Activated naive CD4-positive, alpha-beta T cell (primary cell): ENCODE results near the gene CHST8.
"Not testable (repeated sequence)": the region's sequence is repeated elsewhere in the genome, so short reads cannot be mapped to it uniquely, and the experiment has no call there.

ENCODE experiments used
- DNase-seq, 4 experiments: peaks; one replicate each; lab custom pipeline; 2025; lab: John Stamatoyannopoulos, UW

CHST8 gene

GRCh38 chr19:33644284-33644836 lies 22.6 kb downstream of the CHST8 start:
- no peak for DNase-seq

GRCh38 chr19:33646306-33646705 lies 24.6 kb downstream of the CHST8 start:
- DNase-seq = no peak

DNA sequence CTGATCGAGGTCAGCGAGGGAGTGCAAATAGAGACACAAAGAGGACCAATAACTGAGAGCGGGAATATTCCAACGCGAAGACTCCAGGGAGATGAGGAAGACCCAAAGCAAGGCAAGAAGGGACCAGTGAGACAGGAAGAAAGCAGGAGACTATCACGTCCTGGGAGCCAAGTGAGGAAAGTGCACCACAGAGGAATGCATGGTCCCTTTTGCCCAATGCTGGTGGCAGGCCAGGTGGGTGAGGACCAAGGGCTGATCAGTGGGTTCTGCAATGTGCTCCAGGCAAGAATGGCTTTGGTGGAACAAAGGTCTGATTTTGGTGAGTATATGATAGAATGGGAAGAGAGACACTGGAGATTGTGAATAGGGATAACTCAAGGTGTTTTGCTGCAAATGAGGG lies 25.4 kb downstream of the CHST8 start:
- no peak for DNase-seq

DNA sequence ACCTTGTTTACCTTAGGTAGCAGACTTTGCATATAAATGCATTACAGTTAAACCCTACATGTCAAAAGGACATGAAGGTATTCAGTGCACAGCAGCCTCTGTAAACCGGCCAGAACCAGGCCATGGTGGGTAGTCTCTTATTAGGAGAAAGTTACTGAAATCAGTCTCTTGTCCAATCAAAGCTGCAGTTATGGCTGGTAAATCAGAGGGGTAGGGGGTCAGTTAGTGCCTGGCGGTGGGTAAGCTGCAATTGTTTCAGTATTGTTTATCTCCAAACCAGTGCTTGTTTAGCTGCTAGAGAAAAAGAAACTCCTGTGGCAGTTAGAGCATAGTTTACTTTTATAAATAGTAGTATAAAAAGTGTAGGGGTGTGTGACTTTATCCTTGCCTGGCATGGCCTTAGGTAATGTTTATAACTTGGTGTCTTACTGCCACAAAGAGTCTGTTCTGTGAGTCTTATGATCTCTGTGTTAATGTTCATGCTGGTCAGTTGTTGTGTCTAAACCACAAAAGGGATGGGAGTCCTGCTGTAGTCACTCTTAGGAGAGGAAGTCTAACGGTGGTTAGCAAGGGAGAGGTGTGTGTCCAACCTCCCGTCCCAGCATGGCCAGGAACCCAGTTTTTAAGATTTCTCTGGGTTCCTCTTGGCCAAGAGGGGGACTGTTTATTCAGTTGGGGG lies 28.0 kb downstream of the CHST8 start:
- no peak for DNase-seq

DNA sequence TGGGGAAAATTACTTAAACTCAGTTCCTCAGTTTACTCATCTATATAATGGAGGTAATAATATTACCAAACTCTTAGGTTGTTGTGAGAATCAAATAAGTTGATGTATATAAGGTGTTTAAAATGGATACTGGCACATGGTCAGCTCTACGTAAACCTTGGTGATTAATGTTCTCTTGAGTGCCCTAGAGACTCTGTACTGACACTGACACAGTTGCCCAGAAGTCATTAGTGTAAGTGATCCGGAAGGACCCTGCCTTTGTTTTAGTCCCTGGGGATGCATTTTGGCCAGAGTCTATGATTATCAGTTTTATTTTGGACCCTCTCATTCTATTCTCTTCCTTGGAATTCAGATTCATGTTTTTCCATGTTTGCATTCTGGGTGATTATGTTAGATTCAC lies 31.9 kb downstream of the CHST8 start:
- no peak for DNase-seq

DNA sequence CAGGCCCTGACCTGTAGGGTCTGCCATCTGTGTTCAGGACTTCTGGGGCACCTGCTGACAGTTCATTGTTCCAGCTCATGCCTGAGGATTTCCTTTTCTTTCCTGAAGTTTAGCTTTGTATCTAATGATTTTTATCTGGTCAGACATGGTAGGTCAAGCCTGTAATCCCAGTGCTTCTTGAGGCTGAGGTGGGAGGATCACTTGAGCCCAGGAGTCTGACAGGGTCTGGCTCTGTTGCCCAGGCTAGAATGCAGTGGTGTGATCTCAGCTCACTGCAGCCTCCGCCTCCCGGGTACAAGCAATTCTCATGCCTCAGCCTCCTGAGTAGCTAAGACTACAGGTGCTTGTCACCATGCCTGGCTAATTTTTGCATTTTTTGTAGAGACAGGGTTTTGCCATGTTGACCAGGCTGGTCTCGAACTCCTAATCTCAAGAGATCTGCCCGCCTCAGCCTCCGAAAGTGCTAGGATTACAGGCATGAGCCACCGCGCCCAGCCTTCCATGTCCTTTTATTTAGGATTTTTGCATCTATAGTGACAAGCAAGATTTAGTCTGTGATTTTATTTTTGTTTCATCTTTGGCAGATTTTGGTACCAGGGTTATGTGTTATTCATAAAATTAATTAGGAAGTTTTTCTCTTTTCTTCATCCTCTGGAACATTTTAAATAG lies 33.2 kb downstream of the CHST8 start:
- DNase-seq = no peak

GRCh38 chr19:33659835-33660234 lies 38.1 kb downstream of the CHST8 start:
- DNase-seq = no peak

- no peak for DNase-seq
Measured at GRCh38 chr19:33660410-33661124, 38.8 kb downstream of the CHST8 start.

- DNase-seq = no peak
Measured at GRCh38 chr19:33661336-33661735, 39.6 kb downstream of the CHST8 start.

- no peak for DNase-seq
Measured at GRCh38 chr19:33662391-33663092, 40.8 kb downstream of the CHST8 start.

DNA sequence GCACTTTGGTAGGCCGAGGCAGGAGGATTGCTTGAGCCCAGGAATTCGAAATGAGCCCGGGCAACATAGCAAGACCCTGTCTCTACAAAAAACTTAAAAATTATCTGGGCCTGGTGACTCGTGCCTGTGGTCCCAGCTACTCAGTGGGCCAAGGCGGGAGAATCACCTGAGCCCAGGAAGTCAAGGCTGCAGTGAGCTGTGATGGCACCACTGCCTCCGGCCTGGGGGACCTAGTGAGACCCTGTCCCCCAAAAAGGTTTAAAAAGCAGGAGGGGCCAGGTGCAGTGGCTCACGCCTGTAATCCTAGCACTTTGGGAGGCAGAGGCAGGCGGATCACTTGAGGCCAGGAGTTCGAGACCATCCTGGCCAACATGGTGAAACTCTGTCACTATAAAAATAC lies 41.6 kb downstream of the CHST8 start:
- not testable (repeated sequence) for DNase-seq

DNA sequence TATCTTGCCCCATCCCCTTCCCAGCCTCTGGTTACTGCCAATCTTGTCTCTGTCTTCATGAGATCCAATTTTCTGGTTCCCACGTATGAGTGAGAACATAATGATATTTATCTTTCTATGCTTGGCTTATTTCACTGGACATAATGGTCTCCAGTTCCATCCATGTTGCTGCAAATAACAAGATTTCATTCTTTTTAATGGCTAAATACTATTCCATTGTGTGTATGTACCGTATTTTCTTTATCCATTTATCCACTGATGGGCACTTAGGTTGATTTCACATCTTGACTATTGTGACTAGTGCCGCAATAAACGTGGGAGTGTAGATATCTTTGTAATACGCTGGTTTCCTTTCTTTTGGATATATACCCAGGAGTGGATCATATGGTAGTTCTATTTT lies 43.0 kb downstream of the CHST8 start:
- no peak for DNase-seq

GRCh38 chr19:33665776-33666595 lies 44.2 kb downstream of the CHST8 start:
- DNase-seq = no peak

DNA sequence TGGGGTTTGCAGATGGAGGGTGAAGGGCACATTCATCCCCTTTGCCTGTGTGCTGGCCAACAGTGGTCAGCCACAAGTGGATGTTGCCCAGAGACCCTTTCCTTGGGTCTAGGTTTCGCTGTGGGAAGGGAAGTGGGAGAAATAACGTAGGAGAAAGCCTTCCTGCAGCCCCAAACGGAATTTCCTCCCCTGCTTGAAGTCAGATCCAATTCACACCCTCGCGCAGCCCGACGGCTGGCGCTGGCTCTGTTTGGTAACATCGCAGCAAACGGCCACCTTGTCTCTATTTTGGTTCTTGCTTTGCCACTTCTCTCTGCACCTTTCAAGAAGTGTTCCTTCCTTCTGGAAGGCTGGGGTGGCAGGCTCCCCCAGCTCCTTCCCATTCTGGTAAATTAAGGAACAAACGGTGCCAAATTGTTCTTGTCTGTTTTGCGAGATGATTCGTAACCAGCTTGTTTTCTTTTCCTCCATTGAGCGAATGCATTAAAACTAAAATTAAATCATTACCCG lies 45.4 kb downstream of the CHST8 start:
- DNase-seq = no peak

DNA sequence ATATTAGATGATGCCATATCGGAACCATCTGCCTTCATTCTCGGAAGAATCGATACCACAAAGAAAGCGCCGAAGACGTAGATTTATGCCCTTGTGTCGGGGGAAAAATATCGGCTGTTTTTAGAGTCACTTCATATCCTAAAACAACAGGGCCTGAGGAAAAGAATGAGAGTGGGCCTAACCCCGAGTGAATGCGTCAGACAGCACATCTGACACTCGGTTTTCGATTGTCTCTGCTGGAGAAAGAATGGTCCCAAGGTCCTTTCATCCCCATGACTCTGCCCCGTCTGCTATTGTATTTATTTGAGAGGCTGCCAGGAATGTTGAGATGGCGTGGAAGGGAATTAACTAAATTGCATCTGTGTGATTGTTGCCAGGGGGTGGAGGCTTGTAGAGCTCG lies 46.1 kb downstream of the CHST8 start:
- no peak for DNase-seq

- DNase-seq = no peak
Measured at GRCh38 chr19:33668968-33669367, 47.2 kb downstream of the CHST8 start.

GRCh38 chr19:33669376-33669775 lies 47.6 kb downstream of the CHST8 start:
- DNase-seq = no peak

- no peak for DNase-seq
Measured at GRCh38 chr19:33670398-33670797, 48.6 kb downstream of the CHST8 start.

GRCh38 chr19:33671211-33671610 lies 49.5 kb downstream of the CHST8 start:
- DNase-seq = no peak

DNA sequence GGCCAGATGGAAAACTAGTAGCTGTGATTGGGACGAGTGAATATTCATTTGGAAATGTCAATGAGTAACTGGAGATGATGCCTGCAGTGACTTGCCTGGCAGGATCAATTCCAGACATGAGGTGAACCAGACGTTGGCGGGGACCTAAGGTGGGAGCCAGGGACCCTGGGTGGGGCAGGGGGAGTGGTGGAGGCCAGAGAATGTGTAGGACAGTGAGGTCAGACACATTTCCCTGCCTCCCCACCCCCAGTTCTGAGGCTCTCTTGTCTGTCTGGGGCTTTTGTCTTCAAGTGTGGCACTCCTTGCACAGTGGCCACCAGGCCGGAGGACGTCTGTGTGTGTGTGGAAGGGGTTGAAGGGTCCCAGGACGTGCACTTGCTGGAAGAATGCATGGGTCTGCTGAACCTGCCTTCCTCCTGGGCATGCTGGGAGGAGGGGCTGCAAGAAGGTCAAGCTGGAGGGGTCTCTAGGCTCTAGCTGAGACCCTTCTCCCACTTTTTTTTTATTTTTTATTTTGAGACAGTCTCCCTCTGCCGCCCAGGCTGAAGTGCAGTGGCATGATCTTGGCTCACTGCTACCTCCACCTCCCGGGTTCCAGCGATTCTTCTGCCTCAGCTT lies 51.6 kb downstream of the CHST8 start:
- no peak for DNase-seq
